HFFc6 (cell line): ENCODE results near the gene PHC2. TPM values are rescaled to one million over a fixed set of nuclear protein-coding genes. Genes with fewer than 3 reads are reported as not detected.

ENCODE experiments used
- DNase-seq: peaks from one replicate; pipeline ENCODE4 v3.0.0-alpha.2; 2018
- H3K27ac Mint-ChIP-seq: 2 replicates; pipeline ENCODE4 v1.8.0; 2020; ENCODE audit warnings: mild to moderate bottlenecking, mixed read lengths
- H3K27me3 Mint-ChIP-seq: 2 replicates; pipeline ENCODE4 v1.8.0; 2021; ENCODE audit warnings: mild to moderate bottlenecking, moderate library complexity, mixed read lengths; ENCODE audit not compliant: insufficient read depth
- H3K36me3 Mint-ChIP-seq: 2 replicates; pipeline ENCODE4 v1.8.0; 2021; ENCODE audit warnings: low read depth, mixed read lengths
- H3K4me1 Mint-ChIP-seq: 2 replicates; pipeline ENCODE4 v1.8.0; 2020; ENCODE audit warnings: low read depth, mixed read lengths
- H3K4me3 Mint-ChIP-seq: 2 replicates; pipeline ENCODE4 v1.8.0; 2020; ENCODE audit warnings: mild to moderate bottlenecking, moderate library complexity, mixed read lengths
- H3K9me3 Mint-ChIP-seq: 2 replicates; pipeline ENCODE4 v1.8.0; 2020; ENCODE audit warnings: mild to moderate bottlenecking, mixed read lengths
- CTCF ChIP-seq: fragments of 200-600 bp; sonication (generic); IDR thresholded peaks from 2 replicates; pipeline ENCODE4 v1.5.0; 2021; ENCODE audit warnings: antibody characterized with exemption, mild to moderate bottlenecking
- long read RNA-seq: library from polyadenylated mRNA; unstranded; transcript quantifications from one replicate; pipeline ENCODE4 v2.0.0, GENCODE V29; 2019
- total RNA-seq, 6 experiments: library from RNA; stranded (reverse); fragmentation: NEBNext Ultra II Directional; extraction: Animal tissue kit (Norgen Biotek cat#: 25700); gene quantifications; 2 replicates in 1 of 6; 3 replicates in 5 of 6; pipeline ENCODE4 v1.2.3, GENCODE V29; 2021

PHC2 gene, protein sequence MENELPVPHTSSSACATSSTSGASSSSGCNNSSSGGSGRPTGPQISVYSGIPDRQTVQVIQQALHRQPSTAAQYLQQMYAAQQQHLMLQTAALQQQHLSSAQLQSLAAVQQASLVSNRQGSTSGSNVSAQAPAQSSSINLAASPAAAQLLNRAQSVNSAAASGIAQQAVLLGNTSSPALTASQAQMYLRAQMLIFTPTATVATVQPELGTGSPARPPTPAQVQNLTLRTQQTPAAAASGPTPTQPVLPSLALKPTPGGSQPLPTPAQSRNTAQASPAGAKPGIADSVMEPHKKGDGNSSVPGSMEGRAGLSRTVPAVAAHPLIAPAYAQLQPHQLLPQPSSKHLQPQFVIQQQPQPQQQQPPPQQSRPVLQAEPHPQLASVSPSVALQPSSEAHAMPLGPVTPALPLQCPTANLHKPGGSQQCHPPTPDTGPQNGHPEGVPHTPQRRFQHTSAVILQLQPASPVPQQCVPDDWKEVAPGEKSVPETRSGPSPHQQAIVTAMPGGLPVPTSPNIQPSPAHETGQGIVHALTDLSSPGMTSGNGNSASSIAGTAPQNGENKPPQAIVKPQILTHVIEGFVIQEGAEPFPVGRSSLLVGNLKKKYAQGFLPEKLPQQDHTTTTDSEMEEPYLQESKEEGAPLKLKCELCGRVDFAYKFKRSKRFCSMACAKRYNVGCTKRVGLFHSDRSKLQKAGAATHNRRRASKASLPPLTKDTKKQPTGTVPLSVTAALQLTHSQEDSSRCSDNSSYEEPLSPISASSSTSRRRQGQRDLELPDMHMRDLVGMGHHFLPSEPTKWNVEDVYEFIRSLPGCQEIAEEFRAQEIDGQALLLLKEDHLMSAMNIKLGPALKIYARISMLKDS
- total RNA-seq: 100 to 1,000 TPM in 2 of 6 experiments, 10 to 100 TPM in 4; 86.5 to 105 (median 99.6) TPM
- long read RNA-seq, partial matches to known transcripts: 7 of 17 reads
- long read RNA-seq, other reads (novel, unspliced or antisense): 10 of 17 reads

GRCh38 chr1:33430692-33431593, at the start of gene PHC2:
TSS of gene PHC2 (minus strand) at chr1:33431095. CDS start at chr1:33375539, 55,556 bp downstream.
- Mint-ChIP-seq H3K27ac (peak within 1 kb of the TSS; percentile 58), H3K27me3 (no peaks in the 10 kb centered on the region), H3K4me1 (peaks cover 47% of the 10 kb centered on the region), H3K9me3 (no peaks in the 10 kb centered on the region), H3K4me3 (peak within 1 kb of the TSS; percentile 31; the same call in 1 of the 2 replicates), H3K36me3 (peaks cover 5% of the 10 kb centered on the region)
- DNase-seq: peak; percentile 92
- TF ChIP-seq CTCF: peak; percentile 71

DNA sequence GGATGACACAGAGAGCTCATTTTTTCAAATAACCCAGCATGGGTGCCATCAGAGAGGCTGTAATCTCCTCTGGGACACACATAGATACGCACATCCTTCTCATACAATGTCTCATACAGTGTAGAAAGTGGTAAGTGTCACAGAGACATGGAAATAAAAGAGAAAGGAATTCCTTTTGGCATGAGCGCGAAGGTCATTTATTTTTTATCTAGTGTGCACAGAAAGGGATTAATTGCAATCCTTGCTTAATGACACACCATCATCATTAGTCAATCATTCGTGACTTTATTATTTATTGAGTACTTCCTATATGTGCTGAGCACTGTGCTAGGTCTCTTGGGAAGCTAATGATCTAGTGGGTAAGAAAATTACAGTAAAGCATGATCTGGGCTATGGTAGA, 46.6 kb upstream of the PHC2 start:
- H3K27me3 Mint-ChIP-seq: no peaks in the 10 kb centered on the region
- H3K9me3 Mint-ChIP-seq: no peaks in the 10 kb centered on the region
- no peak overlapping the region for H3K27ac Mint-ChIP-seq
- H3K4me3 Mint-ChIP-seq: no peak overlapping the region
- H3K36me3 Mint-ChIP-seq: peaks cover 16% of the 10 kb centered on the region
- no peak for TF ChIP-seq CTCF
- no peak for DNase-seq
- peaks cover 18% of the 10 kb centered on the region for H3K4me1 Mint-ChIP-seq

GRCh38 chr1:33473900-33474299, 43.0 kb upstream of the PHC2 start:
- H3K27me3 Mint-ChIP-seq: no peaks in the 10 kb centered on the region

GRCh38 chr1:33472269-33472980, 41.5 kb upstream of the PHC2 start, which contains the start of gene ZSCAN20:
TSS of gene ZSCAN20 (plus strand) at chr1:33472645. CDS start at chr1:33479289, 6,644 bp downstream.
- Mint-ChIP-seq H3K36me3 (peaks cover 10% of the 10 kb centered on the region; the same call in 1 of the 2 replicates), H3K4me3 (peak within 1 kb of the TSS; percentile 87), H3K4me1 (peaks cover 58% of the 10 kb centered on the region), H3K9me3 (no peaks in the 10 kb centered on the region), H3K27me3 (no peaks in the 10 kb centered on the region), H3K27ac (peak within 1 kb of the TSS; percentile 65)
- DNase-seq: peak; percentile 99
- TF ChIP-seq CTCF: no peak; the same call in 1 of the 2 replicates

More at GRCh38 chr1:33473900-33474299, 43.0 kb upstream of the PHC2 start:
- Mint-ChIP-seq H3K36me3 (peaks cover 16% of the 10 kb centered on the region; the same call in 1 of the 2 replicates), H3K4me3 (peak overlapping the region; percentile 87), H3K27ac (no peak overlapping the region), H3K9me3 (no peaks in the 10 kb centered on the region), H3K4me1 (peaks cover 49% of the 10 kb centered on the region)
- TF ChIP-seq CTCF: no peak
- DNase-seq: peak; percentile 25
